HepG2 (cell line): ENCODE measurements around the gene HES2. TPM values are rescaled to one million over a fixed set of nuclear protein-coding genes. Genes with fewer than 3 reads are reported as not detected.
A peak's percentile ranks its signal among the peaks of the same experiment; 100 is the strongest.

Experiments
- GABPA ChIP-seq, 2 experiments: IDR thresholded peaks; 2 replicates each; pipeline ENCODE4 v1.6.1; 2011 to 2016; ENCODE audit warnings: low read depth in 2 of 2, low read length in 1 of 2, missing biosample characterization in 1 of 2, missing genetic modification characterization in 1 of 2
- HNF4G ChIP-seq, 2 experiments: sonication (generic) in 1 of 2; formaldehyde crosslinking in 1 of 2; IDR thresholded peaks; 2 replicates each; pipeline versions ENCODE4 v1.4.0 to v1.6.1; 2011 to 2020; ENCODE audit warnings: borderline replicate concordance in 2 of 2, low read depth in 2 of 2, mild to moderate bottlenecking in 2 of 2, low read length in 1 of 2, missing genetic modification reagents in 1 of 2, moderate library complexity in 1 of 2
- HOXD1 ChIP-seq: sonication (generic); formaldehyde crosslinking; IDR thresholded peaks from 2 replicates; pipeline ENCODE4 v1.5.0; 2020; ENCODE audit warnings: missing genetic modification reagents
- KDM4B ChIP-seq: sonication (generic); formaldehyde crosslinking; IDR thresholded peaks from 2 replicates; pipeline ENCODE4 v1.4.0; 2020; ENCODE audit warnings: missing genetic modification reagents
- MXD3 ChIP-seq: IDR thresholded peaks from 2 replicates; pipeline ENCODE4 v1.6.1; 2016; ENCODE audit warnings: mild to moderate bottlenecking, missing biosample characterization, missing genetic modification reagents
- NAIF1 ChIP-seq: sonication (generic); formaldehyde crosslinking; IDR thresholded peaks from 2 replicates; pipeline ENCODE4 v1.5.0; 2020; ENCODE audit warnings: mild to moderate bottlenecking, missing genetic modification reagents, borderline replicate concordance
- NONO ChIP-seq, 2 experiments: fragments of 450-650 bp in 1 of 2; sonication (generic) in 1 of 2; formaldehyde crosslinking in 1 of 2; IDR thresholded peaks in 1 of 2; conservative IDR thresholded peaks in 1 of 2; 2 replicates each; pipeline versions ENCODE4 v1.6.1 to v1.8.0; 2017 to 2022; ENCODE audit warnings: mild to moderate bottlenecking in 1 of 2, missing genetic modification reagents in 1 of 2, moderate library complexity in 1 of 2
- PLRG1 ChIP-seq: fragments of 450-650 bp; conservative IDR thresholded peaks from 2 replicates; pipeline ENCODE4 v1.6.1; 2016
- SIX4 ChIP-seq: sonication (generic); formaldehyde crosslinking; IDR thresholded peaks from 2 replicates; pipeline ENCODE4 v1.4.0; 2020; ENCODE audit warnings: missing genetic modification reagents
- SPEN ChIP-seq: sonication (generic); formaldehyde crosslinking; IDR thresholded peaks from 2 replicates; pipeline ENCODE4 v1.5.1; 2020; ENCODE audit warnings: low read depth, mild to moderate bottlenecking, missing genetic modification reagents
- SRSF9 ChIP-seq: fragments of 200-400 bp; formaldehyde crosslinking; IDR thresholded peaks from 2 replicates; pipeline ENCODE4 v1.6.1; 2018; ENCODE audit warnings: borderline replicate concordance, mild to moderate bottlenecking, low read depth, low read length; ENCODE audit not compliant: insufficient read depth, poor library complexity, severe bottlenecking
- THAP11 ChIP-seq: IDR thresholded peaks from 2 replicates; pipeline ENCODE4 v1.6.1; 2016; ENCODE audit warnings: missing biosample characterization, missing genetic modification reagents
- ZFP82 ChIP-seq: sonication (generic); formaldehyde crosslinking; IDR thresholded peaks from 2 replicates; pipeline ENCODE4 v1.5.1; 2020; ENCODE audit warnings: mild to moderate bottlenecking, missing genetic modification reagents, borderline replicate concordance
- ZNF33A ChIP-seq: sonication (generic); formaldehyde crosslinking; IDR thresholded peaks from 2 replicates; pipeline ENCODE4 v1.5.1; 2020; ENCODE audit warnings: missing genetic modification reagents, mild to moderate bottlenecking, moderate library complexity, borderline replicate concordance
- ZNF430 ChIP-seq: sonication (generic); formaldehyde crosslinking; IDR thresholded peaks from 2 replicates; pipeline ENCODE4 v1.9.0; 2021; ENCODE audit warnings: mild to moderate bottlenecking, missing genetic modification reagents
- ZNF563 ChIP-seq: sonication (generic); formaldehyde crosslinking; IDR thresholded peaks from 2 replicates; pipeline ENCODE4 v1.8.0; 2022; ENCODE audit warnings: mild to moderate bottlenecking, moderate library complexity, missing genetic modification reagents
- ZNF646 ChIP-seq: sonication (generic); formaldehyde crosslinking; IDR thresholded peaks from 2 replicates; pipeline ENCODE4 v1.9.0; 2021; ENCODE audit warnings: mild to moderate bottlenecking, missing genetic modification reagents
- ZNF672 ChIP-seq: sonication (generic); formaldehyde crosslinking; IDR thresholded peaks from 2 replicates; pipeline ENCODE4 v1.8.1; 2022; ENCODE audit warnings: missing genetic modification reagents
- polyA plus RNA-seq, 8 experiments: library from polyadenylated mRNA; depleted of rRNA in 3 of 8; stranded (reverse) in 7 of 8; unstranded in 1 of 8; fragments of >200 nt; fragmentation: Illumina TruSeq in 4 of 8; extraction: Trizol in 4 of 8; gene quantifications; 2 replicates each; pipeline versions ENCODE4 v1.2.1 to v1.2.3, GENCODE V29; 2011 to 2016; ENCODE audit warnings: low read depth in 4 of 8, missing spikeins in 1 of 8, mixed read lengths in 1 of 8; ENCODE audit not compliant: insufficient read depth in 1 of 8
- total RNA-seq, 5 experiments: library from RNA; depleted of rRNA; stranded (reverse); fragments of >200 nt; fragmentation: Illumina TruSeq; extraction: Trizol; gene quantifications; 2 replicates each; pipeline ENCODE4 v1.2.3, GENCODE V29; 2016; ENCODE audit warnings: low read depth in 1 of 5
- TF ChIP-seq, protein P1 (sequence below): IDR thresholded peaks from 2 replicates; pipeline ENCODE4 v1.6.1; 2012; ENCODE audit warnings: inconsistent platforms

The HES2 gene
- total and polyA plus RNA-seq, 2 of the 13 experiments (the other 11 are each of a cell fraction or from before 2014, with no cell fraction given): 0.11 to 0.17 TPM

- TF ChIP-seq GABPA (IDR thresholded peaks at IDR 0.05; ENCODE audit: low read depth, low read length) (no peak), GABPA (CRISPR knock-in tag; IDR thresholded peaks at IDR 0.05; ENCODE audit: low read depth) (peak; percentile 48; the same call in 1 of the 2 replicates), HNF4G (IDR thresholded peaks at IDR 0.05; ENCODE audit: borderline replicate concordance, low read depth, low read length) (0 out of 2 replicates have a peak, but pooled peaks have one; percentile 19), HNF4G (CRISPR knock-in tag; IDR thresholded peaks at IDR 0.05; ENCODE audit: borderline replicate concordance, low read depth) (peak; percentile 64; the same call in 1 of the 2 replicates), ZNF430 (CRISPR knock-in tag) (peak; percentile 86), PLRG1 (no peak), NAIF1 (CRISPR knock-in tag) (peak; percentile 63; the same call in 1 of the 2 replicates), ZFP82 (CRISPR knock-in tag) (peak; percentile 94; the same call in 1 of the 2 replicates), NONO (IDR thresholded peaks at IDR 0.05) (no peak), NONO (CRISPR knock-in tag; conservative IDR thresholded peaks at IDR 0.05) (peak; percentile 99), SIX4 (CRISPR knock-in tag) (peak; percentile 97), ZNF33A (CRISPR knock-in tag) (no peak), KDM4B (CRISPR knock-in tag) (no peak), MXD3 (CRISPR knock-in tag) (no peak; the same call in 1 of the 2 replicates), HOXD1 (CRISPR knock-in tag) (peak; percentile 81), ZNF563 (CRISPR knock-in tag) (peak; percentile 89), ZNF672 (peak; percentile 91; the same call in 1 of the 2 replicates), ZNF646 (CRISPR knock-in tag) (peak; percentile 74), SRSF9 (no peak), SPEN (CRISPR knock-in tag) (peak; percentile 84), THAP11 (CRISPR knock-in tag) (peak; percentile 66)
- TF ChIP-seq, protein P1, sequence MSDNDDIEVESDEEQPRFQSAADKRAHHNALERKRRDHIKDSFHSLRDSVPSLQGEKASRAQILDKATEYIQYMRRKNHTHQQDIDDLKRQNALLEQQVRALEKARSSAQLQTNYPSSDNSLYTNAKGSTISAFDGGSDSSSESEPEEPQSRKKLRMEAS: no peak
Measured at GRCh38 chr1:6447016-6447817, 27.5 kb upstream of the HES2 start (continued).
